ENCODE results near the gene CCDC30.

The CCDC30 gene

GRCh38 chr1:42462828-42463763, at the start of gene CCDC30:
CCDC30 (plus strand) TSS chr1:42463286; CDS start chr1:42480552, 17,266 bp downstream.
- peak; percentile 18 to 99 (median 80) for DNase-seq

GRCh38 chr1:42414551-42415496, 48.3 kb upstream of the CCDC30 start:
- DNase-seq, result no peak

DNA sequence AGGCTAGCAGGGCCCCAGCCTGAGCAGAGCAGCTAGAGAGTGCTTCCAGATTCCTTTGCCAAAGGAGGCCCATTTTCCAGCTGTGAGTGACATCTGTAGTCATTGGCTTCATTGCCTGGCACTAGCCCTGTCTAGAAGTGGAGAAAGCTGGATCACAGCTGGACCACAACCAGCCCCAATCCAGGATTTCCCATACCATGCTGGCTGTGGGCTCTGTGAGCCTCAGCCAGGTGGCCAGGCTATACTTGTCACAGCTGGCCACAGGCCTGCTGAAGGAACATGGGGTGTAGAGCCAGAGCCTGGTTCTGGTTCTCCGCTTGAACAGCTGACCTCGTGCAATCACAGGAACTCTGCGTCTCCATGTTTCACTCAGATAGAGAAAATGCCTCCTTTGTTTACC, 45.9 kb upstream of the CCDC30 start:
- DNase-seq, result no peak

- no peak for DNase-seq
Observed at GRCh38 chr1:42418516-42418915, 44.6 kb upstream of the CCDC30 start.

DNA sequence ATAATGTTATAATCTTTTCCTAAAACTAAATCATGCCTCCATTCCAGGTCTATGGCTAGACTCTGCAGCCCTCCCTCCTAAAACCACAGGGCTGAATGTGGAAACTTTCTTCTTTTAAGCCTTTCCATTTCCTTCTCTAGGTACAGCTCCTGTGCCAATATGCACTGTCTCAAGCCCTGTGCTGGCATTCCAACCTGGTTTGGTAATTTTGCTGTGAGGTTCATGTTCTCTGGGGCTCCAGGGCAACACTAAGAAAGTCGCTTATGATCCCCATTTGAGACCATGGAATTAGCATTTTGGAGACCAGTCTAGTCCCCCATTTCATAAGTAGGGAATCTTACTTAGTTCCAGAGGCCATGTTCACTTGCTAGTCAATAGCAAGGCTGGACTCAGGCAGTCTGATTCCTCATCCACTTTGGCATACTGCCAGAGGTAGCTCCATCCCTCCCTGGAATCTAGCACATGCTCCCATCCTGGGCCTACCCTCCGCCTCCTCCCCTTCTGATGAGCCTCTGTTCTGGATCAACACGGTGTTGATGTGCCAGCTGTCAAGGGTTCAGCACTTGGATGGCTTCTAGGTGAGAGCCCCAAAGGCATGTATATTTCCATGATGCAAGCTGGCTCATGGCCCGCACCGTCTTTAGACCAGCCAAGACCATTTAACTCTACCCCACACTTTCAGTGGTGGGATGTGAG, 43.8 kb upstream of the CCDC30 start:
- no peak for DNase-seq

- no peak for DNase-seq
Observed at GRCh38 chr1:42420121-42420520, 43.0 kb upstream of the CCDC30 start.

GRCh38 chr1:42420911-42421585, 42.0 kb upstream of the CCDC30 start:
- peak in 9 of 14 donors; percentile 5 to 77 (median 21) for DNase-seq

GRCh38 chr1:42422737-42423136, 40.3 kb upstream of the CCDC30 start:
- no peak for DNase-seq

DNA sequence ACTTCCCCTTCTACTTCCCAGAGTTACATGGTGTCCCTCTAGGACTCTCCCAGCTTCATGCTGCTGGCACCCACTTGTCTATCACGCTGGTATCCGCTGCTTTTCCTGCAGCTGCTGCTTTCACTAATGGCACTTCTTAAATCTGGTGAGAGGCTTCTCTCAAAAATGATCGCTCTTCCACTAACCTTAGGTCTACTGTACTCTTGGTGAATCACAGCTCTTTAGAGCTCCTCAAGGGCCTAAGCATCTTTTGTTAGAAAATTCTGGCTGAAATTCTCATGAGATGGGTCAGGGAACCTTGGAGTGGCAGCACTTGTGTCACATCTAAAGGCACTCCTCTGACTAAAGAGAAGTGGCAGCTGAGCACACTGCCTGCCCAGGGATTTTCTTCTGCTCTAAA, 39.4 kb upstream of the CCDC30 start:
- DNase-seq, result no peak

- DNase-seq, result no peak
Observed at GRCh38 chr1:42424201-42424600, 38.9 kb upstream of the CCDC30 start.

DNA sequence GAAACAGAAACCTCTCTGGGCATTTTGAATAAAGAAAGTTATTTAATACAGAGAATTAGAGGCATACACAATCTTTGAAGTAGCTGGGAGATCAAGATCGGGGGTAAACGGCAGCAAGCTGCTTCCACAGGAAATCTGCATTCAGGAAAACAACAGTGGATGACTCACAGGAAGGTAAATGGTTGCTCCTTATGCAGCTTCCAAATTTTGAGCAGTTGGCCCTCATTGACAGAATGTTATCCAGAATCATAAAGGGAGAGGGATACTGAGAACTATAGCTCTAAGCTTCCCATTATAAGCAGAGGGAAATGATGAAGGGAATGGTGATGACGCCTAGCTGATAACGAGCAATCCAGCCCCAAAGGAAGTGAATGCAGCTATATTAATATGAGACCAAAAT, 35.8 kb upstream of the CCDC30 start:
- DNase-seq, result no peak

- no peak for DNase-seq
Observed at GRCh38 chr1:42429603-42430002, 33.5 kb upstream of the CCDC30 start.

DNA sequence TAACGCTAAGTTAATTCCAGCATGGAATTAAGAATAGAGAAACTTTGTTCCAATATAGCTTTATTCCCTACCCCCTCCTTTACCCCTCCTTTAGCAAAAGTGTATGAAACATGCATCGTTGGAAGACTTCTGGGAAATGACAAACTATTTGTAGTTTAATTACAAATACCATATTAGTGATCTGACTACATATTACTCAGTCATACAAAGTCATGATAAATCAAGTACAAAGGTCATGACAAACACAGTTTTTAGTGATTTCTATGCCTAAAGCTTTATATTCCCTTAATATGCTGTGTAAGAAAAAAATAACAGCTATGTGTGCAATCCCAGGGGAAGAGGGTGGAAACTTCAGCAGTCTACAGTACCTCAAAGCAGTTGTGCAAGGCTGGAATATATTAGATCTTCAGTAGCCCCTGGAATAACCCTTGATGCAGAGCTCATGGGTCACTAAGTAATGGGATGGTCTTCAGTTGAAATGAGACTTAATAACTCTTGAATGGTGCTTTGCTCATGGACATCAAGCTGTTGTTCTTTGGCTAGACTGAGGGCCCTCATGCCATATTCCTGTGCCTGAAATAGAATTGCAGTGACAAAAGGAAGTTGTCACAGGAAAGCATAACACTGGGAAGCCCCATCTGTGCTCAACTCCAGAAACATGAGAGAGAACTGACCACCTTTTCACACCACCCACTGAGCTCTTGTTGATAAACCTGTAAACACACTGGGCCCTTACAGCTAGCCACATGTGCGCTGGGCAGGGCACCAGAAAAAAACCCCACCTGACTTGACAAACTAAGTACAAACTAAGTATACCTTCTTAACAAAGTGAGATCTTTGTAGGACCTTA, 32.6 kb upstream of the CCDC30 start:
- DNase-seq, result no peak

DNA sequence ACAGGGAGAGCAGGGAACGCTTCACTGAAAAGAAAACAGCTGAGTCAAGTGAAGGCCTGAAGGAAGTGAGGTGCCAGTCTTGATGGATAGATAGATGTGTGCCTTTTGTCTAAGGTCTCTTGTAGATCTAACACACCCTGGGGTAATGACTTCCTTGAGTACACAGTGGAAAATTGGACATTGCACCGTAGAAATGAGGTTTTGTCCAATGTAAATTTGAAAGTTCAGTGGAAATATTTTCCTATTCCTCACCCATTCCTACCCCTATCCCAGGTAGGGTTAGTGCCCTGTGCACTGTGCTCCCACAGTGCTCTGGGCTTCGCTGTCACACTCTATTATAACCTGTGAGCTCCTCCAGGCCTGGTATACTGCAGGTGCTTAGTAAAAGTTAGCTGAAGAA, 31.6 kb upstream of the CCDC30 start:
- DNase-seq, result no peak

- DNase-seq, result no peak
Observed at GRCh38 chr1:42432714-42433113, 30.4 kb upstream of the CCDC30 start.

GRCh38 chr1:42433369-42433768, 29.7 kb upstream of the CCDC30 start:
- DNase-seq, result no peak

GRCh38 chr1:42434340-42434739, 28.7 kb upstream of the CCDC30 start:
- no peak for DNase-seq

GRCh38 chr1:42439940-42440339, 23.1 kb upstream of the CCDC30 start:
- DNase-seq, result no peak

GRCh38 chr1:42442662-42443061, 20.4 kb upstream of the CCDC30 start:
- DNase-seq, result no peak

- DNase-seq, result no peak
Observed at GRCh38 chr1:42449256-42449655, 13.8 kb upstream of the CCDC30 start.

DNA sequence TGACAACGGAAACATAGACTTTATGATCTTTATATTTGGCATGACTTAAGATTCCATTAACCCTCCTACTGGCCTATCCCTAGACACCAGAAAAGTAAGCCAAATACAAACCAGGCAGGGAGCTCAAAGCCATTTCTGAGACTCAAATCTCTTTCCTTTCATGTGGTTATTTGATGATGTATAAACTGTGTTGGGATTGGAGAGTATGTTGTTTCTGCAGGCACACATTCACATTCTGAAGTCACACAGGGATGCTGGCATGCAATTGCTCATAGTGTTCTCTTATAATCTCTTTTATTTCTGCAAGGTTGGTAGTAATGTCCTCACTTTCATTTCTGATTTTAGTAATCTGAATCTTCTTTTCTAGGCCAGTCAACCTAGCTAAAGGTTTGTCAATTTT, 13.0 kb upstream of the CCDC30 start:
- DNase-seq, result no peak

Measured in C1 segment of cervical spinal cord (tissue), 14 donors.